ENCODE results near the gene APOL2.
A peak's percentile ranks its signal among the peaks of the same experiment; 100 is the strongest.

APOL2 gene

DNA sequence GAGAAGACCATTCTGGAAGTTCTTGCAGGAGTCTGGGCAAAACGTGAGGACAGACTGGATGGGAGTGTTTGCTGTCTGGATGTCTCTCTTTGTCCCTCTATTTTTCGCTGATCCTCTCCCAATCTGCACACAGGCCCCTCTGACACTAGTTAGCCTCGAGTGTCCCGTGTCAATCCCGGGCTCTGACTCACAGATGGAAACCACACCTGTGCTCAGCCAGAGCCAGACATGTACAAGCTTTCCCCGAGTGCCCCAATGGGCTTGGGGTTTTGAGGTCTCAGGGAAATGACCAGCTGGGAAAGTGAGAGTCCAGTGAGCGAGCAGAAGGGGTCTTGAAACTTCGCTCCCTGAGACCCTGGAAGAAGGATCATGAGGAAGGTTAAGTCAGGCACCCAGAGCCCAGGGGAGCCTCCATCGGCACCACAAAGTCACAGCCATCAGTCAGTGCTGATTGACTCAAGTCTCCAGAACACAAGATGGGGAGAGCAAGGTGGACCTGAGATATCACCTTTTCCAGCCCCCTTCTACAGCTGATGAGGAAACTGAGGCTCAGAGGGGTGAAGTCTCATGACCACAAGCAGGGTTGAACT lies 13.9 kb downstream of the APOL2 start:
- TF ChIP-seq, protein P1, sequence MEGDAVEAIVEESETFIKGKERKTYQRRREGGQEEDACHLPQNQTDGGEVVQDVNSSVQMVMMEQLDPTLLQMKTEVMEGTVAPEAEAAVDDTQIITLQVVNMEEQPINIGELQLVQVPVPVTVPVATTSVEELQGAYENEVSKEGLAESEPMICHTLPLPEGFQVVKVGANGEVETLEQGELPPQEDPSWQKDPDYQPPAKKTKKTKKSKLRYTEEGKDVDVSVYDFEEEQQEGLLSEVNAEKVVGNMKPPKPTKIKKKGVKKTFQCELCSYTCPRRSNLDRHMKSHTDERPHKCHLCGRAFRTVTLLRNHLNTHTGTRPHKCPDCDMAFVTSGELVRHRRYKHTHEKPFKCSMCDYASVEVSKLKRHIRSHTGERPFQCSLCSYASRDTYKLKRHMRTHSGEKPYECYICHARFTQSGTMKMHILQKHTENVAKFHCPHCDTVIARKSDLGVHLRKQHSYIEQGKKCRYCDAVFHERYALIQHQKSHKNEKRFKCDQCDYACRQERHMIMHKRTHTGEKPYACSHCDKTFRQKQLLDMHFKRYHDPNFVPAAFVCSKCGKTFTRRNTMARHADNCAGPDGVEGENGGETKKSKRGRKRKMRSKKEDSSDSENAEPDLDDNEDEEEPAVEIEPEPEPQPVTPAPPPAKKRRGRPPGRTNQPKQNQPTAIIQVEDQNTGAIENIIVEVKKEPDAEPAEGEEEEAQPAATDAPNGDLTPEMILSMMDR (IDR thresholded peaks at IDR 0.05; ENCODE audit: low read depth, low read length), result no peak
- H3K4me3 ChIP-seq (ENCODE audit: low read depth, low read length), result no peak overlapping the region

DNA sequence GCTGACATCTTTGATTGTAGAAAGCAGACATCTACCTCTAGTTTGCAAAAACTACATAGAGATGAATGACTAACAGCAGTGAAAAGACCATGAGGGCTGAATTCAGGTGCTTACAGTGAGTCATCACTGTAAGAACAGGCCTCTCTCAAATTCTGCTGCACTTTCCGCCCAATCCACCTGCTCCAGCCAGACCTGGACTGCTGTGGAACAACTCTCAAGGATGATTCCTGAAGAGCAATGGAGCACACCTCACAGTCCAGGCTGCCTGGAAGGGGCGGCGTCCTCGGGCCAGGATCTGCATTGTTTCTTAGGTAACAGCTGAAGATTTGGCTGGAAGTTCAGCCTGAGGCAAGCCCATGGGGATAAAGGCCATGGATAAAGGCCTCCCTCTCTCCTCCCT lies 15.1 kb downstream of the APOL2 start:
- H3K4me3 ChIP-seq (ENCODE audit: low read depth, low read length), result no peak overlapping the region
- TF ChIP-seq, protein P1 (IDR thresholded peaks at IDR 0.05; ENCODE audit: low read depth, low read length), result no peak

DNA sequence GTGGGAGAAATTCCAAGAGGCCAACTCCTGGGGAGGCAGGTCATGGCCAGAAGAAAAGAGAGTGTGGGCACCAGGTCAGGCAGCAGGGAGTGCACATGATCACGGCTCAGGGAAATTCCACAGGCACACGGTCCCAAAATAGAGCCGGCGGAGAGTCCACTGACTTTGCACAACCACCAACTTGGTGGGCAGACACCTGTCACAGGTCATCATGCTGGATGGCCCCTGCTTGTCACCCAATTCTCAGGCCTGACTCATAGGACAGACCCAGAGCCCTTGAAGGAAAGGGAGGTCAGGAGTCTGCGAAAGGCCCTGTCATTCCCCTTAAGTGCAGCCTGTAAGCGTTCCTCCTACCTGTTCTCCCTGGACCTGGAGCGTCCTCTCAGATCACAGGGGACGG lies 15.8 kb downstream of the APOL2 start:
- TF ChIP-seq, protein P1 (IDR thresholded peaks at IDR 0.05; ENCODE audit: low read depth, low read length), result no peak
- no peak overlapping the region for H3K4me3 ChIP-seq (ENCODE audit: low read depth, low read length)

DNA sequence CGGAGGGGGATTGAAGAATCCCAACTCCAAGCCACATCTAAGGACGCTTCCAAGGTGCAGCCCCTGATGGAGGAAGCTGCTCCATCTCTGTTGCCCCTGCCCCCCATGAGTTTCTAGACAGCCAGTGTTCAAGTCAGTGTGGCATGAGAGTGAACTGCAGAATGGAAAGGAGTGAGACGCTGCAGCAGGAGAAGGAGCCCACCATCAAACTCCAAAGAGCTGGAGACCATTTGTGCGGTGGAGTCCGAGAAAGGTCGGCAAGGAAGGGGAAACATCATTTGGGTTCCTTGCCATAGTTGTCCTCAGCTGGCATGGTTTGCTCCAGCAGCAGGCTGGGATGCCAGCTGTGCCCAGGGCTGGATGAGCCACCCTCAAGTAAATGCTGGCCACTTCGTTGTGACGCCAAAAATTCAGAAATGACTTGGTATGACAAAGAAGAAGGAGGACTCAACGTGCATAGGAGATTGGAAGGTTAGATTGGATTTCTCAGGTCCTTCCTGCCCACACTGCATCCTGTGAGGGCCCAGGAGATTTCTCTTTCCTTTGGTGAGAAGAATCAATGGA lies 16.4 kb downstream of the APOL2 start:
- TF ChIP-seq, protein P1 (IDR thresholded peaks at IDR 0.05; ENCODE audit: low read depth, low read length), result no peak
- no peak overlapping the region for H3K4me3 ChIP-seq (ENCODE audit: low read depth, low read length)

DNA sequence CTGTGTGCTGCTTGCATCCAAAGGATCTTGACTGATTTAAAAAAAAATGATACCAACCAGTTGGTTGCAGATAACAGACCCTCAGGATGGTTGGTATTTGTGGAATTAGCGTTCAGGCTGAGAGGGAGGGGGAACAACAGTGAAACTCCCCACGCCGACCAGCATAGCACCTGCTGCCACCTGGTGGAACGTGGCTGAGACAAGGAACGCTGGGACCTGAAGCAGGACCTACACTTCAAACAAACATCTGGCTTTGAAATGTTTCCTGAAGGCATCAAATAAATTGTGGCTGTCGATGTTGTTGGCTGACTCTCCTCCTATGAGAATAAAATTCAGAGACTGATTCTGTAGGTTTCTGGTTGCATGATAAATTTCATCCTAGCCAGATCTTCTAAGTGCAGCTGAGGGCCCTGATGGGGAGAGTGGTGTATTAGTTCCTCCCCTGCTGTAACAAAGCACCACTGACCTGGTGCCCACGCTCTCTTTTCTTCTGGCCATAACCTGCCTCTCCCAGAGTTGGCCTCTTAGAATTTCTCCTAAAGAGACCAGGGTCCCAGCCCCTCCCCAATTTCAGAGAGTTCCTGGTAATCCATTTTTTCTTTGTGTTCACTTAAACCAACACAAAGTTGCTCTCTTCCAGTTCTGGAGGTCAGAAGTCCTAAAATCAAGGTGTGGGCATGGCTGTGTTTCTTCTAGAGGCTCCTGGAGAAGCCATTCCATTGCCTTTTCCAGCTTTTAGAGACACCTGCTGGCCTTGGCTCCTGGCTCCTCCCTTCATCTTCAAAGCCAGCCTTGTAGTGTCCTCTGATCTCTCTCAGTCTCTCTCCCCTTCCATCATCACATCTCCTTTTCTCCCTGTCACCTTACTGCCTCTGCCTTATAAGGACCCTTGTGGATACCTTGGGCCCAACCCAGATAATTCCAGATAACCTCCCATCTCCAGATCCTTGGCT lies 17.3 kb downstream of the APOL2 start:
- no peak overlapping the region for H3K4me3 ChIP-seq (ENCODE audit: low read depth, low read length)
- TF ChIP-seq, protein P1 (IDR thresholded peaks at IDR 0.05; ENCODE audit: low read depth, low read length), result peak; percentile 38

DNA sequence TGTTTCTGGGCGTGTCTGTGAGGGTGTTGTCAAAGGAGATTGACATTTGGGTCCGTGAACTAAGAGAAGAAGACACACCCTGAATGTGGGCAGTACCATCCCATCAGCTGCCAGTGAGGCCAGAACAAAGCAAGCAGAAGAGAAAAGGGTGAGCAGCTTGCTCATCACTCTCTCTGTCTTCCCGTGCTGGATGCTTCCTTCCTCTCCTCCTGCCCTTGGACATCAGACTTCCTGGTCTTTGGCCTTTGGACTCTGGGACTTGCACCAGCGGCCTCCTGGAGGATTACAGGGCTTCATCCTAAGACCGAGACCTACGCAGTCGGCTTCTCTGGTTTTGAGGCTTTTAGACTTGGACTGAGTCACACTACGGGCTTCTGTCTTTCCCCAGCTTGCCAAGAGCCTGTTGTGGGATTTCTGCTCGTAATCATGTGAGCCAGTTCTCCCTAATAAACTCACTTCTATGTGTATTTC lies 18.8 kb downstream of the APOL2 start:
- H3K4me3 ChIP-seq (ENCODE audit: low read depth, low read length), result no peak overlapping the region
- TF ChIP-seq, protein P1 (IDR thresholded peaks at IDR 0.05; ENCODE audit: low read depth, low read length), result no peak

Measured in WI38 (cell line).